IMR-90 (cell line): Measurements from ENCODE around the gene TSPAN19. TPM values are rescaled to one million over a fixed set of nuclear protein-coding genes. Genes with fewer than 3 reads are reported as not detected.

ENCODE experiments used
- ATAC-seq: fragments of 200-7000 bp; cut with Tn5 transposase; 2 replicates; pipeline ENCODE4 v1.9.1; 2020; ENCODE audit warnings: low read depth, mild to moderate bottlenecking, moderate library complexity
- BruUV-seq: library from RNA; stranded (reverse); fragments of 400-500 nt; replicated peaks from 2 replicates; lab custom pipeline; 2021; lab: Mats Ljungman, UMichigan
- CTCF ChIA-PET: fragments of 300-600 bp; formaldehyde crosslinking; extraction: SDS; loops from one replicate; lab custom pipeline; 2021; ENCODE audit warnings: antibody characterized with exemption; lab: Yijun Ruan, JAX
- POLR2A ChIA-PET: fragments of 300-600 bp; sonication (Branson Sonifier 250); formaldehyde crosslinking; loops from one replicate; lab custom pipeline; 2022; ENCODE audit warnings: antibody characterized with exemption; ENCODE audit not compliant: unreplicated experiment; lab: Charles Lee
- DNase-seq: peaks from one replicate; pipeline ENCODE4 v3.0.0; 2013
- H2AFZ ChIP-seq: replicated peaks from 2 replicates; pipeline ENCODE3; 2013; ENCODE audit warnings: low read length, mild to moderate bottlenecking; ENCODE audit not compliant: poor library complexity
- H2AK5ac ChIP-seq: 2 replicates; pipeline ENCODE4 v1.6.1; 2013; ENCODE audit warnings: low read depth, low read length, inconsistent platforms
- H2AK9ac ChIP-seq: replicated peaks from 2 replicates; pipeline ENCODE3; 2013; ENCODE audit warnings: mild to moderate bottlenecking, low read depth, low read length, moderate library complexity; ENCODE audit not compliant: poor library complexity
- H2BK120ac ChIP-seq: 2 replicates; pipeline ENCODE4 v1.6.1; 2013; ENCODE audit warnings: low read depth, low read length, inconsistent platforms
- H2BK15ac ChIP-seq: 3 replicates; pipeline ENCODE4 v1.6.1; 2013; ENCODE audit warnings: low read depth, low read length, inconsistent platforms
- H2BK20ac ChIP-seq: 2 replicates; pipeline ENCODE4 v1.6.1; 2013; ENCODE audit warnings: low read depth, mild to moderate bottlenecking, inconsistent platforms, low read length, moderate library complexity
- H2BK5ac ChIP-seq: 2 replicates; pipeline ENCODE4 v1.6.1; 2013; ENCODE audit warnings: mild to moderate bottlenecking, low read depth, low read length, inconsistent platforms; ENCODE audit not compliant: poor library complexity, severe bottlenecking
- H3K14ac ChIP-seq: replicated peaks from 2 replicates; pipeline ENCODE4 v1.6.1; 2013; ENCODE audit warnings: low read depth, low read length, inconsistent platforms
- H3K18ac ChIP-seq: 2 replicates; pipeline ENCODE4 v1.6.1; 2013; ENCODE audit warnings: low read depth, low read length, control low read depth
- H3K23ac ChIP-seq: 2 replicates; pipeline ENCODE4 v1.6.1; 2013; ENCODE audit warnings: low read depth, low read length, inconsistent platforms
- H3K27ac ChIP-seq: 2 replicates; pipeline ENCODE4 v1.5.1; 2013; ENCODE audit warnings: mild to moderate bottlenecking, control low read depth, low read length; ENCODE audit not compliant: insufficient read depth
- H3K27me3 ChIP-seq: 2 replicates; pipeline ENCODE4 v1.6.1; 2013; ENCODE audit warnings: low read length; ENCODE audit not compliant: control insufficient read depth, insufficient read depth
- H3K36me3 ChIP-seq: 2 replicates; pipeline ENCODE4 v1.6.1; 2013; ENCODE audit warnings: low read length, mixed read lengths; ENCODE audit not compliant: control insufficient read depth, insufficient read depth
- H3K4ac ChIP-seq: 2 replicates; pipeline ENCODE4 v1.6.1; 2013; ENCODE audit warnings: low read depth, low read length, inconsistent platforms
- H3K4me1 ChIP-seq: 2 replicates; pipeline ENCODE4 v1.6.1; 2013; ENCODE audit warnings: low read length, mixed read lengths; ENCODE audit not compliant: control insufficient read depth, insufficient read depth
- H3K4me2 ChIP-seq: 2 replicates; pipeline ENCODE4 v1.6.1; 2013; ENCODE audit warnings: low read depth, mild to moderate bottlenecking, control low read depth, low read length, moderate library complexity
- H3K4me3 ChIP-seq: 2 replicates; pipeline ENCODE4 v1.5.1; 2013; ENCODE audit warnings: low read depth, mild to moderate bottlenecking, control low read depth, low read length, moderate library complexity; ENCODE audit not compliant: insufficient read depth
- H3K56ac ChIP-seq: 2 replicates; pipeline ENCODE4 v1.6.1; 2013; ENCODE audit warnings: low read length, inconsistent platforms; ENCODE audit not compliant: insufficient read depth; ENCODE audit errors: extremely low read depth
- H3K79me1 ChIP-seq, 2 experiments: 2 replicates each; pipeline ENCODE4 v1.6.1; 2013; ENCODE audit warnings: low read length in 2 of 2, inconsistent platforms in 1 of 2, low read depth in 1 of 2
- H3K9ac ChIP-seq: 2 replicates; pipeline ENCODE4 v1.6.1; 2013; ENCODE audit warnings: low read depth, low read length, control low read depth
- H3K9me1 ChIP-seq: 2 replicates; pipeline ENCODE4 v1.6.1; 2013; ENCODE audit warnings: low read length, inconsistent platforms; ENCODE audit not compliant: insufficient read depth
- H3K9me3 ChIP-seq: 2 replicates; pipeline ENCODE4 v1.6.1; 2013; ENCODE audit warnings: low read length; ENCODE audit not compliant: control insufficient read depth, insufficient read depth
- H4K20me1 ChIP-seq: 2 replicates; pipeline ENCODE4 v1.6.1; 2013; ENCODE audit warnings: low read length, inconsistent platforms; ENCODE audit not compliant: insufficient read depth
- H4K5ac ChIP-seq: 2 replicates; pipeline ENCODE4 v1.6.1; 2013; ENCODE audit warnings: mild to moderate bottlenecking, low read depth, low read length, control low read depth
- H4K8ac ChIP-seq, 2 experiments: 2 replicates each; pipeline ENCODE4 v1.6.1; 2013; ENCODE audit warnings: low read depth in 2 of 2, low read length in 2 of 2, control low read depth in 1 of 2, inconsistent platforms in 1 of 2
- H4K91ac ChIP-seq: 2 replicates; pipeline ENCODE4 v1.6.1; 2013; ENCODE audit warnings: low read depth, low read length, inconsistent platforms; ENCODE audit not compliant: insufficient read depth
- CEBPB ChIP-seq: IDR thresholded peaks from 2 replicates; pipeline ENCODE4 v1.6.1; 2012; ENCODE audit warnings: low read depth, low read length, improper control_type of control experiment
- CHD1 ChIP-seq: IDR thresholded peaks from 2 replicates; pipeline ENCODE4 v1.6.1; 2012; ENCODE audit warnings: low read depth, low read length, improper control_type of control experiment
- MAZ ChIP-seq: IDR thresholded peaks from 2 replicates; pipeline ENCODE4 v1.6.1; 2012; ENCODE audit warnings: low read depth, mild to moderate bottlenecking, low read length, improper control_type of control experiment, moderate library complexity, borderline replicate concordance
- RAD21 ChIP-seq: IDR thresholded peaks from 2 replicates; pipeline ENCODE4 v1.6.1; 2012; ENCODE audit warnings: low read length, improper control_type of control experiment
- SMC3 ChIP-seq: fragments of 150-350 bp; IDR thresholded peaks from 2 replicates; pipeline ENCODE4 v1.6.1; 2016; ENCODE audit warnings: low read depth, mild to moderate bottlenecking, antibody characterized with exemption, low read length, moderate library complexity
- WGBS, 2 experiments: methylation state at CpG; one replicate each; pipeline versions ENCODE4 v1.1.5 to v1.1.7; 2013; ENCODE audit warnings: missing lambda C conversion rate in 2 of 2; ENCODE audit not compliant: insufficient read length in 1 of 2; ENCODE audit errors: extremely low coverage in 2 of 2; 5-methylcytosine and 5-hydroxymethylcytosine counted together
- dilution Hi-C: fragments of 300-500 bp; cut with HindIII; formaldehyde crosslinking; loops from one replicate; pipeline ENCODE4 v1.14.3; 2018; ENCODE audit warnings: low sequenced_read_pairs; ENCODE audit not compliant: unreplicated experiment
- in situ Hi-C: fragments of 300-500 bp; cut with MboI; formaldehyde crosslinking; loops from 3 replicates; pipeline ENCODE4 v1.14.3; 2019; ENCODE audit warnings: low sequenced_read_pairs, inconsistent platforms, mixed read lengths
- intact Hi-C: fragments of 100-400 bp; cut with micrococcal nuclease; formaldehyde crosslinking; loops from 2 replicates; pipeline ENCODE4 v1.10.0; 2022
- polyA plus RNA-seq, 3 experiments: library from polyadenylated mRNA; depleted of rRNA; stranded (reverse); fragments of >200 nt; gene quantifications; 2 replicates each; pipeline ENCODE4 v1.2.3, GENCODE V29; 2012; ENCODE audit warnings: low replicate concordance in 1 of 3
- total RNA-seq: library from RNA; depleted of rRNA; stranded (reverse); fragments of >200 nt; gene quantifications from 2 replicates; pipeline ENCODE4 v1.2.3, GENCODE V29; 2012
- TF ChIP-seq, protein P1 (sequence below): conservative IDR thresholded peaks from 2 replicates; pipeline ENCODE4 v1.5.1; 2012; ENCODE audit warnings: mild to moderate bottlenecking, low read depth, low read length, improper control_type of control experiment
- TF ChIP-seq, protein P2 (sequence below): fragments of 150-350 bp; IDR thresholded peaks from 2 replicates; pipeline ENCODE4 v1.6.1; 2016; ENCODE audit warnings: low read depth, mild to moderate bottlenecking, low read length, moderate library complexity, borderline replicate concordance
- TF ChIP-seq, protein P3 (sequence below): fragments of 150-350 bp; IDR thresholded peaks from 2 replicates; pipeline ENCODE4 v1.6.1; 2017; ENCODE audit warnings: mild to moderate bottlenecking, antibody characterized with exemption, low read length, low read depth

TSPAN19 gene
- total and polyA plus RNA-seq, 2 of the 4 experiments (the other 2 are of a cell fraction) = not detected

DNA sequence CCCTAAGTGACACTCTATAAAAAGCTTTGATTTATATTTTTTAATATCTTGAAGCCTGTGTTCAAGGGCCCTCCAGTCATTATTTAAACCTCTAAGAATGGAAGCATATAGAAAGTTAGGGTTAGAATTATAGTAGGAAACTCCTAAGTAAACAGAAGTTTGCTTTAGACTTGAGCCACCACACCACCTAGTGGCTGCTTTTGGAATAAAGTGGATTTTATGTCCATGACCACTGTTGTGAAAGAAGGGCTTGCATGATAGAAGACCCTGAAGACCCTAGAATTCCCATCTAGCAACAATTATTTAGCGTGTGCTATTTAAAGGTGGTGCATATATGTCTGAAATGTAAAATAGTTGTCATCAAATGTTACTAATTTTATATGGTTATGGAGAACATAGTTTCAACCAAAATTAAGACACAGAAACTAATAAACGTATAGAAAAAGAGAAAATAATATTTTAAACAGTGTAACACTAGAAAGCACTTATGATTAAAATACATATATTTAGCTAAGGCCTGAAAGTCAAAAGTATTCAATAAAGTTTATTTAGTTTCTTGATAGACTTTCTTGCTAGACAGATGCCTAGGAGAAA lies 21.4 kb upstream of the TSPAN19 start:
- Histone ChIP-seq H3K9me3 (no peaks in the 10 kb centered on the region), H2BK15ac (no peak overlapping the region), H3K36me3 (no peaks in the 10 kb centered on the region), H4K91ac (no peak overlapping the region), H2AFZ (no peak overlapping the region), H2BK20ac (no peak overlapping the region), H2BK5ac (no peak overlapping the region), H3K4me3 (no peak overlapping the region), H2BK120ac (no peak overlapping the region), H3K9ac (no peak overlapping the region), H3K18ac (no peak overlapping the region), H3K14ac (no peak overlapping the region), H4K20me1 (no peaks in the 10 kb centered on the region), H3K4me2 (no peak overlapping the region), H3K79me1 (no peaks in the 10 kb centered on the region), H4K8ac (no peak overlapping the region), H2AK9ac (no peak overlapping the region), H3K4ac (no peak overlapping the region), H2AK5ac (no peak overlapping the region), H3K9me1 (no peaks in the 10 kb centered on the region), H3K27ac (no peak overlapping the region), H3K56ac (no peak overlapping the region), H3K27me3 (no peaks in the 10 kb centered on the region), H3K4me1 (no peaks in the 10 kb centered on the region), H3K23ac (no peak overlapping the region), H4K5ac (no peak overlapping the region)
- TF ChIP-seq MAZ = no peak
- TF ChIP-seq RAD21 = peak; percentile 45
- peak; percentile 35 for TF ChIP-seq SMC3
- no peak for TF ChIP-seq CHD1
- TF ChIP-seq CEBPB = 0 out of 2 replicates have a peak, but pooled peaks have one; percentile 11
- TF ChIP-seq, protein P1, sequence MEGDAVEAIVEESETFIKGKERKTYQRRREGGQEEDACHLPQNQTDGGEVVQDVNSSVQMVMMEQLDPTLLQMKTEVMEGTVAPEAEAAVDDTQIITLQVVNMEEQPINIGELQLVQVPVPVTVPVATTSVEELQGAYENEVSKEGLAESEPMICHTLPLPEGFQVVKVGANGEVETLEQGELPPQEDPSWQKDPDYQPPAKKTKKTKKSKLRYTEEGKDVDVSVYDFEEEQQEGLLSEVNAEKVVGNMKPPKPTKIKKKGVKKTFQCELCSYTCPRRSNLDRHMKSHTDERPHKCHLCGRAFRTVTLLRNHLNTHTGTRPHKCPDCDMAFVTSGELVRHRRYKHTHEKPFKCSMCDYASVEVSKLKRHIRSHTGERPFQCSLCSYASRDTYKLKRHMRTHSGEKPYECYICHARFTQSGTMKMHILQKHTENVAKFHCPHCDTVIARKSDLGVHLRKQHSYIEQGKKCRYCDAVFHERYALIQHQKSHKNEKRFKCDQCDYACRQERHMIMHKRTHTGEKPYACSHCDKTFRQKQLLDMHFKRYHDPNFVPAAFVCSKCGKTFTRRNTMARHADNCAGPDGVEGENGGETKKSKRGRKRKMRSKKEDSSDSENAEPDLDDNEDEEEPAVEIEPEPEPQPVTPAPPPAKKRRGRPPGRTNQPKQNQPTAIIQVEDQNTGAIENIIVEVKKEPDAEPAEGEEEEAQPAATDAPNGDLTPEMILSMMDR = peak; percentile 67
- TF ChIP-seq, protein P2, sequence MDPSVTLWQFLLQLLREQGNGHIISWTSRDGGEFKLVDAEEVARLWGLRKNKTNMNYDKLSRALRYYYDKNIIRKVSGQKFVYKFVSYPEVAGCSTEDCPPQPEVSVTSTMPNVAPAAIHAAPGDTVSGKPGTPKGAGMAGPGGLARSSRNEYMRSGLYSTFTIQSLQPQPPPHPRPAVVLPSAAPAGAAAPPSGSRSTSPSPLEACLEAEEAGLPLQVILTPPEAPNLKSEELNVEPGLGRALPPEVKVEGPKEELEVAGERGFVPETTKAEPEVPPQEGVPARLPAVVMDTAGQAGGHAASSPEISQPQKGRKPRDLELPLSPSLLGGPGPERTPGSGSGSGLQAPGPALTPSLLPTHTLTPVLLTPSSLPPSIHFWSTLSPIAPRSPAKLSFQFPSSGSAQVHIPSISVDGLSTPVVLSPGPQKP = no peak
- TF ChIP-seq, protein P3, sequence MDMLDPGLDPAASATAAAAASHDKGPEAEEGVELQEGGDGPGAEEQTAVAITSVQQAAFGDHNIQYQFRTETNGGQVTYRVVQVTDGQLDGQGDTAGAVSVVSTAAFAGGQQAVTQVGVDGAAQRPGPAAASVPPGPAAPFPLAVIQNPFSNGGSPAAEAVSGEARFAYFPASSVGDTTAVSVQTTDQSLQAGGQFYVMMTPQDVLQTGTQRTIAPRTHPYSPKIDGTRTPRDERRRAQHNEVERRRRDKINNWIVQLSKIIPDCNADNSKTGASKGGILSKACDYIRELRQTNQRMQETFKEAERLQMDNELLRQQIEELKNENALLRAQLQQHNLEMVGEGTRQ = no peak
- BruUV-seq = no TSS peak
- ChIA-PET CTCF (interaction anchor here (0.8 to 1.0 kb wide), 6 partner anchors 10 to 391 kb away, joined by 3 to 5 read pairs (median 4); partner anchors contain the start of genes LRRIQ1 and TSPAN19), POLR2A (no interaction called here)
- ATAC-seq = peak; percentile 56; the same call in 1 of the 2 replicates
- DNase-seq = peak; percentile 41
- WGBS, 2 experiments = no CpG with 5 or more reads among the region's 2 CpGs
- dilution Hi-C loops (no loop called here), in situ Hi-C loops (no loop called here), intact Hi-C loops (loop anchor here (1.0 kb wide), 1 partner anchor 183 kb away; no protein-coding TSS in a partner anchor)
